Measurements from ENCODE around the gene TBC1D8. TPM values are rescaled to one million over a fixed set of nuclear protein-coding genes. Genes with fewer than 3 reads are reported as not detected.

TBC1D8 gene
- total RNA-seq, 1 donor from 2014 or later = 16.3 TPM

GRCh38 chr2:101026923-101027469, 124.2 kb downstream of the TBC1D8 start:
- TF ChIP-seq CTCF (IDR thresholded peaks at IDR 0.05) = no peak
- Mint-ChIP-seq H3K9me3 (ENCODE audit: unreplicated experiment) (no peaks in the 10 kb centered on the region), H3K4me3 (ENCODE audit: unreplicated experiment) (no peak overlapping the region), H3K36me3 (ENCODE audit: unreplicated experiment) (peaks cover 18% of the 10 kb centered on the region), H3K4me1 (ENCODE audit: unreplicated experiment) (no peaks in the 10 kb centered on the region), H3K27ac (ENCODE audit: unreplicated experiment) (no peak overlapping the region), H3K27me3 (ENCODE audit: unreplicated experiment) (no peaks in the 10 kb centered on the region)
- peak; percentile 72 for DNase-seq (ENCODE audit: extremely low spot score, unreplicated experiment)

GRCh38 chr2:101026253-101026701, 124.9 kb downstream of the TBC1D8 start:
- Mint-ChIP-seq H3K9me3 (ENCODE audit: unreplicated experiment) (no peaks in the 10 kb centered on the region), H3K36me3 (ENCODE audit: unreplicated experiment) (peaks cover 19% of the 10 kb centered on the region), H3K27me3 (ENCODE audit: unreplicated experiment) (no peaks in the 10 kb centered on the region), H3K4me3 (ENCODE audit: unreplicated experiment) (no peak overlapping the region), H3K27ac (ENCODE audit: unreplicated experiment) (no peak overlapping the region), H3K4me1 (ENCODE audit: unreplicated experiment) (no peaks in the 10 kb centered on the region)
- peak; percentile 40 for DNase-seq (ENCODE audit: extremely low spot score, unreplicated experiment)
- TF ChIP-seq CTCF (IDR thresholded peaks at IDR 0.05) = no peak

GRCh38 chr2:101025561-101025960, 125.6 kb downstream of the TBC1D8 start:
- Mint-ChIP-seq H3K27me3 (ENCODE audit: unreplicated experiment) (no peaks in the 10 kb centered on the region), H3K27ac (ENCODE audit: unreplicated experiment) (no peak overlapping the region), H3K4me3 (ENCODE audit: unreplicated experiment) (no peak overlapping the region), H3K4me1 (ENCODE audit: unreplicated experiment) (no peaks in the 10 kb centered on the region), H3K36me3 (ENCODE audit: unreplicated experiment) (peaks cover 23% of the 10 kb centered on the region), H3K9me3 (ENCODE audit: unreplicated experiment) (no peaks in the 10 kb centered on the region)
- TF ChIP-seq CTCF (IDR thresholded peaks at IDR 0.05) = no peak
- DNase-seq (ENCODE audit: extremely low spot score, unreplicated experiment) = peak; percentile 7

GRCh38 chr2:101023327-101024107, 127.7 kb downstream of the TBC1D8 start:
- TF ChIP-seq CTCF (IDR thresholded peaks at IDR 0.05) = no peak

GRCh38 chr2:101022221-101022620, 129.0 kb downstream of the TBC1D8 start:
- TF ChIP-seq CTCF (IDR thresholded peaks at IDR 0.05) = no peak
- Mint-ChIP-seq H3K4me3 (ENCODE audit: unreplicated experiment) (no peak overlapping the region), H3K36me3 (ENCODE audit: unreplicated experiment) (peaks cover 26% of the 10 kb centered on the region), H3K4me1 (ENCODE audit: unreplicated experiment) (no peaks in the 10 kb centered on the region), H3K27ac (ENCODE audit: unreplicated experiment) (no peak overlapping the region), H3K27me3 (ENCODE audit: unreplicated experiment) (no peaks in the 10 kb centered on the region), H3K9me3 (ENCODE audit: unreplicated experiment) (no peaks in the 10 kb centered on the region)
- DNase-seq (ENCODE audit: extremely low spot score, unreplicated experiment) = no peak

More at GRCh38 chr2:101023327-101024107, 127.7 kb downstream of the TBC1D8 start:
- Mint-ChIP-seq H3K27me3 (ENCODE audit: unreplicated experiment) (no peaks in the 10 kb centered on the region), H3K36me3 (ENCODE audit: unreplicated experiment) (peaks cover 23% of the 10 kb centered on the region), H3K4me1 (ENCODE audit: unreplicated experiment) (no peaks in the 10 kb centered on the region), H3K4me3 (ENCODE audit: unreplicated experiment) (no peak overlapping the region), H3K27ac (ENCODE audit: unreplicated experiment) (no peak overlapping the region), H3K9me3 (ENCODE audit: unreplicated experiment) (no peaks in the 10 kb centered on the region)
- DNase-seq (ENCODE audit: extremely low spot score, unreplicated experiment) = peak; percentile 32
